Epithelial cell of prostate (primary cell): Measurements from ENCODE around the gene MANBA.
A peak's percentile ranks its signal among the peaks of the same experiment; 100 is the strongest.

Experiments used
- DNase-seq: peaks from one replicate; pipeline ENCODE4 v3.0.0-alpha.2; 2011; ENCODE audit warnings: low read depth, low spot score
- H3K27ac ChIP-seq: fragments of 450-650 bp; 2 replicates; pipeline ENCODE4 v1.5.1; 2017; ENCODE audit warnings: mild to moderate bottlenecking

The MANBA gene

DNA sequence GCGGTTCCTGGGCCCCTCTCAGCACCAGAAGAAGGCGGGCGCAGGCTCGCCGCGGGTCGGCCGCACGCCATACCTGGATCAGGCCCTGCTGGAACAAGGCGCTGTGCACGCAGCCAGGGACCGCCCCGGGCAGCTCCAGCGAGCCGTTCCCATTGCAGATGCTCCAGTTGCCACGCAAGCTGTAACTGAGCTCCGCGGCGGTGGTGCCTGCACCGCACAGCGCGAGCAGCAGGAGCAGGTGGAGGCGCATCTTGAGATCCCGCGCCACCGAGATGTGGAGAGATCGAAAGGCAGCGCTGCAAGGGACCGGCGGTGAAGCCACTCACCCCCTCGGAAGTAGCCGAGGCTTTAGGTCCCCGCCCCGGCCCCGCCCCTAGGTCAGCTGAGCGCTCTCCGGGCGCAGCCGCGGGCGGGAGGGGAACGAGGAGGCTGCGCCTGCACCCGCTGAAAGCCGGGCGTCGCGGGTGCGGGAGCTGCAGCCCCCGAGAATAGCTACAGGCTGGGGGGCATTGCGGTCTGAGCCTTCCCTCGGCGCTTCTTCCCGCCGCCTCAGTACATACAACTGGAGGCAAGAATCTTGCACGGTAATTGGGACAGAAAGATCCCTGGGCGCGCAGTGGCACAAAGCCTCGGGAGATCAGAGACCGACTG, at the start of gene MANBA:
MANBA (minus strand) TSS at position 324 of the 651 bp plus-strand sequence; CDS start at position 250, 74 bp downstream.
- DNase-seq: no peak
- peak within 1 kb of the TSS; percentile 39 for H3K27ac ChIP-seq

DNA sequence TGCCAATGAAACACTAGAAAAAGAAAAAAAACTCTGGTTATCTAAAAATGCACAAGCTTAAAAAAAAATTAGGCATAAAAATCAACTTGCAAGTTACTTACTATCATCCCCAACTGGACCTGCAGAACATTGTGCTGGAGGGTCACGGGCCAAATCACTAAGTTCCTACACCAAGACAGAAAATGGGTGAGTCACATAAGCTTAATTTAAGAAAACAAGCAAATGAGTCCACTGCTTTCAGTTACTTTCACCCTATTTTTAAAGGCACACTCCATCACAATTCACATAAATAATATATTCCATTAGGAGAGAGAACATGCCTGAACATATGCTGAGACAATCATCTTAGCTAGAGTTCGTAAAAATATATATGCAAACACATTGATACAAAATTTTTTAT, 48.9 kb upstream of the MANBA start:
- peak overlapping the region; percentile 15 for H3K27ac ChIP-seq
- no peak for DNase-seq

DNA sequence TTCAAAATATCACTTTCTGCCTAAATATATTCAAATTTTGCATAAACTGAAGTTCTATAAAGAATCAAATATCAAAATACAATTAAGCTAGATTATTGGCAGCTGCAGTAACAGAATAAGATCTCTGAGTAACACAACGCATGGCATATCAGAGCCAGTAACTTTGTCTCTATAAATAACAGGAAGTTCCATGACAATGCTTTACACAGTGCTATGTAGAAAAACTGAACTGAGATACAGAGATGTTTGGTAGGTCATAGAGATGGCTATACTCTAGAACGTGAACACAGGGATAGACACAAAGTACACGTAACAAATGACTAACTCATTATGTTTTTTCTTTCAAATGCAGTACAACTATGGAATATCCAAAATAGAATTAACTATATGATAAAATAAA, 48.4 kb upstream of the MANBA start:
- DNase-seq: no peak
- peak overlapping the region; percentile 15 for H3K27ac ChIP-seq

DNA sequence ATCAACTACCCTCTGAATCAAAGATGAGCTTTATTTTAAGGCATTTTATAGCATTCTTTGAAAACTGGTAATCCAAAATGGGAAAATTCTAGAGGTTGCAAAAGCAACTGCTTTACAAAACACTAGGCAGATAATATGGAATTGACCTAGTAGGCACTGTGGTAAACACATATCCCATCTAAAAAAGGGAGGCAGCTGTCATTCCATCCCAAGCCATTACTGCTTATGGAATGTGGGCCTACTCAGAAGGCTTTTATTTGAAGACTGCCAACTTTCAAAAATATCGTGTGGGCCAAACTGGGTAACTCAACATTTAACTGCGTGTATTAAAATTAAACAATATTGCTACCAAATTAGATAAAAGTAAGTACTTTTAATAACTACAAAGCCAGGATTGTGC, 47.2 kb upstream of the MANBA start:
- DNase-seq: no peak
- H3K27ac ChIP-seq: no peak overlapping the region

DNA sequence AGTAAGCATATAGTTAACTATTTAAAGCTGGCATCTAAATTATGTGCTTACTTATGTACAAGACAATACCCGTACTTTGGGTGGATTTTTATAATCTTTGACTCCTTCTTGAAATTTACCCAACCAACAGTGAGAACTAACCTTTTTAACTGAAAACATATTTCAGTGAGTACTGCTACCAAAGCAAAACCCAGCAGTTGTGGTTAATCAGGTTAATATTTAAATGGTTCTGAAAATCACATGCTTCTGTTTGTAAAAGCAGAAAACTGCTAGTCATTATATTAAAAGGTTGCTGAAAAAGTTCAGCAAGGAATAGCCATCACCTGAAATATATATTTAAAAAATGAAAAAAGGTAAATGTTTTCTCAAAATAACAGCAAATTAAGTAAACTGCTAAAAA, 46.6 kb upstream of the MANBA start:
- DNase-seq: no peak
- H3K27ac ChIP-seq: no peak overlapping the region

DNA sequence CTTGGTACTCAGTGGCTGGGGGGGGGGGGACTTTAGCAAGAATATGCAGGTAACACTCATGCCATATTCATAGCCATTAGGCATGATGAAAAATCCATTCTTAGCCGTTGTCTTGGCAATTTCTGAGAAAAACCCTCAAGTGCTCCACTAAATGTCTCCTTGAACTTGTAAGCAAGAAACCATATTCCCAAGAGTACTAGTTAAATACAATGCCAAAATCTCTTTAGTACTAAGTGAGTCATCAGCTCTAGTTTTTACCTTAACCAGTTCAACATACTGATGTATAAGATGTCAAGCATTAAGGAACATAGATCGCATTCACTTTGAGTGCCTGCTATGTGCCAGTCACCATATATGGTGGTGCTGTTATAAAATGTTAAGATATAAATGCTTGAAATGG, 39.0 kb upstream of the MANBA start:
- no peak overlapping the region for H3K27ac ChIP-seq
- no peak for DNase-seq

DNA sequence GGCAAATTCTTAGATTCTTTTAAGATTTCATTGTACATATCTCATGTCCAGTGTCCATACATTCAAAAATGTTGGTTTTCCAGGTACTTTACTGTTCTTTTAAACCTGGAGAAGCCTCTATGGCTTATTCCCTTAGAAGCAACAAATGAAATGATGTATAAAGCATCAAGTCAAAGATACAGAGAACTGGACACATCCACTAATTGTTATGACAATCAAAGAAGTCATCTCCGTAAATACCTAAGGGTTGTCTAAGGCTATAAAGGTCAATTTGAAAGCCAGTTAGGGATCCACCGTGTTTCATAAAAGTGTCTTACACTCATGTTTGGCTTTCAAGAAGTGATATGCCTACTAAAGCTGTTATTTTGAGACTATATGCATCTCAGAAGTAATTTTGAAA, 34.2 kb upstream of the MANBA start:
- DNase-seq: no peak

DNA sequence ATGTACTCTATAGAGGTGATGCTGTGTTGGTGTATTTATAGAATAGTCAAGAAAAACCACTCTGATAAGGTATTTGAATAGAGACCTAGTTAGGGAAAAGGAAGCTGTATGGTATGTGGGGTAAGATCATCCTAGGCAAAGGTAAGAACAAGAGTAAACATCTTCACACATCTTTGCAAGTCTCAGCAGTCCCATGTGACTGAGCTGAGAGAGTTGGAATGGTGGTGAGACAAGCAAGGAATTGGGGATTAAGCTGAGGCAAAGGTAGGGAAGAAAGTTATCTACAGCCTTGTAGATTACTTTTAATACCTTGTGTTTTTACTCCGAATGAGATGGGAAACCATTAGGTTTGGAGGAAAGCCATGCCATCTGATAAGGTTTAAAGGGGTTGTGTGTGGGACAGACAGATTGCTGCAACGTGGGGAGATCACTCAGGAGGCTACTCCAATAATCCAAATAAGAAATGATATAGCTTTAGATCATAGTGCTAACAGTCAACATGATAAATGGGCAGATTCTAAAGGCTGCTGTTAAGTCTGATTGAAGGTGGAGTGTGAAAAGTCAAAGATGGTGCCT, 31.7 kb upstream of the MANBA start:
- H3K27ac ChIP-seq: peak overlapping the region; percentile 10
- DNase-seq: no peak

More for the DNA sequence above, 34.2 kb upstream of the MANBA start:
- no peak overlapping the region for H3K27ac ChIP-seq

DNA sequence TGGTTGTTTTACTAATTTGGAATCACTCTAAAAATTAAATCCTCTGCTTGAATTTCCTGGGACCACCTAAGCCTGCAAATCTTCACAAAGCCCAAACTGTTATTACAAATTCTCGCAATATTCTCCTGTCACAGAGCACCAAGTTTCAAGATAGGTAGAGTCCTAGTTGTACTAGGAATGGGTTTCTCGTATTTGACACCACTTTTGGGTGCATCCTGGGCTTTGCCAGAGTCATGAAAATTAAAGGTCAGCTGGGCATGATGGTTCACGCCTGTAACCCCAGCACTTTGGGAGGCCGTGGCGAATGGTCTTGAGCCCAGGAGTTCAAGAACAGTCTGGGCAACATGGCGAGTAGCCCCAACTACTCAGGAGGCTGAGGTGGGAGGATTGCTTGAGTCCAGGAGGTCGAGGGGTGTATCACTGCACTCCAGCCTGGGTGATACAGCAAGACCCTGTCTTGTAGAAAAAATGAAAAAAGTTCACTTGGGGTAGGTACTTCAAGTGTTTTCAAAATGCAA, 30.6 kb upstream of the MANBA start:
- DNase-seq: no peak
- no peak overlapping the region for H3K27ac ChIP-seq

DNA sequence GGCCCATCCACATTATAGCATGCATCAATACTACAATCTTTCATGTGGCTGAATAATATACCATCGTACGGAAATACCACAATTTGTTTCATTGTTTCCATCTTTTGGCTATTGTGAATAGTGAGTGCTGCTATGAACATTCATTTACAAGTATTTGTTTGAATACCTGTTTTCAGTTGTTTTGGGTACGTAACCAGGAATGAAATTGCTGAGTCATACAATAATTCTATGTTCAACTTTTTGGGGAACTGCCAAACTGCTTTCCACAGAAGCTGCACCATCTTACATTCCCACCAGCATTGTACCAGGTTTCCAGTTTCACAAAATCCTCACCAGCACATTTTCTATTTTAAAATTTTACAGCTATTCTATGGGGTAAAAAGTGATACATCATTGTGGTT, 28.5 kb upstream of the MANBA start:
- DNase-seq: no peak
- peak overlapping the region; percentile 80 for H3K27ac ChIP-seq

DNA sequence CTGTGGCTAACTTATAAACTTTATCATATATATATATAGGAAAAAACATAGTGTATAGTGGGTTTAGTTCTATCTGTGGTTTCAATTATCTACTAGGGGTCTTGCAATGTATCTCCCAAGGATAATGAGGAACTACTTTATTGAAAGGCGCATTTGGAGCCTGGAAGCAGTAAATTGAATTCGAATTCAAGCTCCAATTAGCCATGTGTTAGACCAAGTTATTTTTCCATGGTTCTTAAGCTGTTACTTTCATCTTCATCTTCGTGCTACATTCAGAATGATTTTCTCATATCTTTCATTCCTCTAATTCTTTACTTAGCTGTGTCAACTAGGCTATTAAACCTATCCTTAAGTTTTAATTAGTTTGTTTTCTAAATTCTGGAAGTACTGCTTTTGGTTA, 27.2 kb upstream of the MANBA start:
- H3K27ac ChIP-seq: peak overlapping the region; percentile 80
- DNase-seq: no peak

DNA sequence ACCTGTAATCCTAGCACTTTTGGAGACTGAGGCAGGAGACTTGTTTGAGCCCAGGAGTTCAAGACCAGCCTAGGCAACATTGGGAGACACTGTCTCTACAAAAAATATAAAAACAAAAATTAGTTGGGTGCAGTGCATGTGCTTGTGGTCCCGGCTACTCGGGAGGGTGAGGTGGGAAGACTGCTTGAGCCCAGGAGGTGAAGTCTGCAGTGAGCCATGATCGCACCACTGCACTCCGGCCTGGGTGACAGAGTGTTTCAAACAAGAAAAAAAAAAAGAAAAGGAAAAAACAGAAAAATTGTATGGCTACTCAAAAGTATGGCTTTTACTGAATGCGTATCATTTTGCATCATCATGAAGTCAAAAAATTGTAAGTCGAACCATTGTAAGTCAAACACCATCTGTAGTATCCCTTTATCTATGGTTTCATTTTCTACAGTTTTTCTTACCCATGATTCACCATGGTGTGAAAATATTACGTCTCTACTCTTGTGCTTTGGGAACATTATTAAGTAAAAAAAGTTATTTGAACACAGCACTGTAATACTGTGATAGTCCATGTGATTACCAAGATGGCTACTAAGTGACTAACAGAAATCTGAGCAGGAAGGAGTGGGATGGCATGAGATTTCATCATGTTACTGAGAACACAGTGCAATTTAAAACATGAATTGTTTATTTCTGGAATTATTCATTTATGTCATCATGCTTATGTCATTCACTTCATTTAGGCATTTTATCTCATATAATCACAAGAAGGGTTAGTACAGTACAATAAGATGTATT, 26.5 kb upstream of the MANBA start:
- no peak for DNase-seq
- peak overlapping the region; percentile 80 for H3K27ac ChIP-seq

DNA sequence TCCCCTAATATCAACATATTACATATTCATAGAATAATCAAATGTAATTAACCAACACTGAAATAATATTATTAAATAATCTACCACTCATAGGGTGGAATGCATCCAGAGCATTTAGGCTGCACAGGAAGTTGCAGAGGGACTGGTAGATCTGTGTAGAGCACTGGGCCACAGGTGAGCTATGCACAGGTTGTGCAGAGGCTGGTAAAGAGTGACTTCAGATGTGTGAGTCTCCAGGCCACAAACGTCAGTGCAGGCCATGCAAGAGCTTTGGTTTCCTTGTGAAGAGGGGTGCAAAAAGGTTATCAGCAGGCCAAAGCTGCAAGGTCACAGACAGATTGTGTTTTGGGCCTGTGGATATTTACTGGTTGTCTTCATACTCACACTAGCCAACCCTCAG, 25.5 kb upstream of the MANBA start:
- H3K27ac ChIP-seq: peak overlapping the region; percentile 80
- DNase-seq: no peak

DNA sequence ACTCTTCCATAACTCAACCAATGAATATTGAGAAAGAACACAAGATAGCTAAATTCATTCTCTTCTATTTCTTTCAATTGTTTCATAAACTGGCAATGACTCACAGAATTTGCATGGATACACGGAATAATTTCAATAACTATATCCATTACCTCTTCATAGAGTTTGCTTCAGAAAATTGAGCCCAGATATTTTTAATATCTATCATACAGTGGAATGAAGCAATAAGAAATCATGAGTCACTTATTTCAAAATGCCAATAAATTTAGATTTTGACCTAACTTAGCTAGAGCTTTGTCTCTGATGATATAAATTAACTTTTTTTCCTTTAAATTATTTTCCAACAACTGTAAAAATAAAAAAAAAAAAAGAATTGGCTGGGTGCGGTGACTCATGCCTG, 22.2 kb upstream of the MANBA start:
- H3K27ac ChIP-seq: no peak overlapping the region
- no peak for DNase-seq

DNA sequence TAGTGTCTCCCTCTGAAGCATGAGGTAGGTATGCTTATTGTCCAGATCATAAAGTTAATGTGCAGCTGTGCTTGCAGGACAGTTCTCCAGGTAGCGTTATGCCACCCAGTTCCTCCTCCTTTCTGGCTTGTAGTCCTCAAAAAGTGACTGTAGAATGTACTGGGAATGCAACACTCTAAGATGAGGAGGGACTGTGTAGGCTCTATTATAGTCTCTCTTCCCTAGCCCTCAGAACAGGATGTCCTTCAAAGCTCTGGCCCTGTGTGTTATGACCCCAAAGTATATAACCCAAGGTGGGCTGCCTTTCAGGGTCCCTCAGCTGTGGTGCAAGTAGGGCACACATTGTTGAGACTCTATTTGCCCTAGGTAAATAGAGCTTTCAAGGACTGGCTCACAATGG, 20.8 kb upstream of the MANBA start:
- no peak overlapping the region for H3K27ac ChIP-seq

DNA sequence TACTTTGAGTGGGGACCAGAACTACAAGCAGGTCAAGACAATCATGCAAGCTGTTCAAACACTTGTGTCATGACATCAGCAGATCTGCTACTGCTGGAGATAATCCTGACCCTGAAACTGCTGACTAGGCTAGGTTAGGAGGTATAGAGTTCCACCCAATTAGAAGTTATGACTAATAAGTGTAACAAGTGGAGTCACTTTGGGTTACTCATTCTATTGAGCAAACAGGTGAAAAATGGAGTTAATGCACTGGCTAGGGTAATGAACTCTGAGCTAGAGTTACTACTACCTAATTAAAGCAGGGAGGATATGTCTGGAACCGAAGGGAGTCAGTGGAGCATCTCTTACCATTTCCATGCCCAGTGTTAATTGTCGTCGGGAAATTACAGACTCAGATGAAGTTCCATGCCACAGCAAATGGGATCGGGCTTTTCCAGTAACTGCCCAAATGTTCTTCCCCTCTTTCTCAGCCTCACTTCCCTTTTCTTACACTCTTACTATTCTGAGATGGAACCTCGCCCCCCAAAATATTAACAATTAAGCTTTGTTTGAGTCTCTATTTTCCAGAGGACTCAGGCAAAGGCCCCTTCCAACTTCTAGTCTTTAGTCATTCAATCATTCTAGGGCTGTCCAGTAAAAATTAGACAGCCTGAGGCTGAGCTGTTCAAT, 19.8 kb upstream of the MANBA start:
- peak overlapping the region; percentile 48 for H3K27ac ChIP-seq
- DNase-seq: peak; percentile 94

More for the DNA sequence above, 20.8 kb upstream of the MANBA start:
- DNase-seq: no peak

DNA sequence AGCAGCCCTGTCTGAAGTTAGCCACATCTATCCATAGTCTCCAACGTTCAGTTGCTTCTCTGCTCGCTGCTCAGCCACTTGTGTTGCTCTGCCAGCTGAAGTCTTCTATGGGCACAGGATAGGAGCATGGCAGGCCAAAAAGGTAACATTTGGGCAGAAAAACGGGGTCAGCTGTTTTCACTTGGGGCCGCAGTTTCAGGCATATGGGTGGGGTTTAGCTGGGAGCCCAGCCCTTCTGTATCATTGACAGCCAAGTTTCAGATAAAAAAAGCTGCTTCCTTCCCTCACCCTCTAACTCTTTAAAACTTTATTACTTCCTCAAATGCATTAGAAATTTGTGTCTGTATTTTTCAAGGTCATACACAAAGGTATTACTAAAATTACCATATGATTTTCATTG, 18.4 kb upstream of the MANBA start:
- H3K27ac ChIP-seq: no peak overlapping the region
- no peak for DNase-seq

DNA sequence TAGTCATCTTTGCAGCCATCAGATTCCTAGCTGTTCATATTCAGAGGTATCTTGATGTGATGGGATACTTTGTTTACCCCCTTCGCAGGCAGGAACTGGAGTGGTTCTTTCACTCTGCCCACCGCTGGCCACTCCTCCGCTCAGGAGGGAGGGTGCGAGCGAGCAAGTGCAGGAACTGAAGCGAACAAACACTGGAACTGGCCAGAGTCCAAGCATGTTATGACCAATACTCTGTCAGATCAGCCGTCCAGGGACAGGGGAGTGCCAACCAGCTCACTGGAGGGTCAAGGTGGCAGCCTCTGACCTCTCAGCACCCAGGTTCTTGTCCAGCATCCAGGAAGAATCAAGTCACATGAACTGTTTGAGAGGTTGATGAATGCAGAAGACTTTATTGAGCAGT, 18.0 kb upstream of the MANBA start:
- DNase-seq: no peak
- no peak overlapping the region for H3K27ac ChIP-seq

DNA sequence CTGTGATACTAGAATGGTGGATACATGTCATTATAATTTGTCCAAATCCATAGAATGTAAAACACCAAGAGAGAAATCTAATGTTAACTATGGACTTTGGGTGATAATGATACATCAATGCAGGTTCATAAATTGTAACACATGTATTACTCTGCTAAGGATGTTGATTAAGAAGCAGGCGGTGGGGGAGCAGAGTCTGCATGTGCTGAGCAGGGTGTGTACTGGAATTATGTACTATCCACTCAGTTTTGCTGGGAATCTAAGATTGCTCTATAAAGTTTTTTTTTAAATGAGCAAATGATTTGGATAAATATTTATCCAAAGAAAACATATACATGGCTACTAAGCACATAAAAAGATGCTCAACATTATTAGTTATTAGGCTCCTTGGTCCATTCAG, 15.0 kb upstream of the MANBA start:
- DNase-seq: no peak

DNA sequence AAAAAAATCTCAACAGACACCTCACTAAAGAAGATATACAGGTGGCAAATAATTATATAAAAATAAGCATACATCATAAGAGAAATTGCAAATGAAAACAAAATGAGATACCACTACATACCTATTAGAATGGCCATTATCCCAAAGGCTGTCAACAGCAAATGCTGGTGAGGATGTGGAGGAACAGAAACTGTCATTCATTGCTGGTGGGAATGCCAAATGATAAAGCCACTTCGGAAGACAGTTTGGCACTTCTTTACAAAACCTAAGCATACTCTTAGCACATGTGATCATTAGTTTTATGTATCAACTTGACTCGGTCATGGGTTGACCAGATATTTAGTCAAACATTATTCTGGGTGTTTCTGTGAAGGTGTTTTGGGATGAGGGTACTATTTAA, 13.5 kb upstream of the MANBA start:
- no peak overlapping the region for H3K27ac ChIP-seq

More for the DNA sequence above, 15.0 kb upstream of the MANBA start:
- H3K27ac ChIP-seq: no peak overlapping the region

More for the DNA sequence above, 13.5 kb upstream of the MANBA start:
- DNase-seq: no peak
